OCI-LY3 (cell line): ENCODE data around the gene COX6B2.

Experiments
- H2AFZ ChIP-seq: fragments of 200-600, 300-600 bp; shearing (Covaris generic); 2 replicates; pipeline ENCODE4 v1.6.0; 2014; ENCODE audit warnings: antibody characterized with exemption, low read depth, low read length
- H3K27ac ChIP-seq: fragments of 200-600, 300-600 bp; sonication (generic); 2 replicates; pipeline ENCODE4 v1.5.1; 2014; ENCODE audit warnings: mild to moderate bottlenecking, low read length, moderate library complexity, mixed read lengths
- H3K27me3 ChIP-seq: fragments of 200-600, 300-600 bp; sonication (generic); 2 replicates; pipeline ENCODE4 v1.6.1; 2014; ENCODE audit warnings: low read depth, low read length, mixed read lengths
- H3K36me3 ChIP-seq: fragments of 200-600, 300-600 bp; sonication (generic); replicated peaks from 2 replicates; pipeline ENCODE3; 2014; ENCODE audit warnings: low read depth, low read length, mixed read lengths
- H3K4me1 ChIP-seq: fragments of 300-600, 200-600 bp; sonication (generic); 2 replicates; pipeline ENCODE4 v1.6.1; 2014; ENCODE audit warnings: low read length, mixed read lengths
- H3K4me2 ChIP-seq: fragments of 200-600, 300-600 bp; sonication (generic); 2 replicates; pipeline ENCODE4 v1.6.1; 2014; ENCODE audit warnings: low read length, mixed read lengths
- H3K4me3 ChIP-seq: fragments of 300-600, 200-600 bp; sonication (generic); 2 replicates; pipeline ENCODE4 v1.5.1; 2014; ENCODE audit warnings: antibody characterized with exemption, mild to moderate bottlenecking, low read length, moderate library complexity
- H3K79me2 ChIP-seq: fragments of 300-600, 200-600 bp; shearing (Covaris generic); 2 replicates; pipeline ENCODE4 v1.6.1; 2014; ENCODE audit warnings: mild to moderate bottlenecking, low read length, mixed read lengths
- H3K9ac ChIP-seq: fragments of 300-600, 200-600 bp; shearing (Covaris generic); 2 replicates; pipeline ENCODE4 v1.6.0; 2014; ENCODE audit warnings: mild to moderate bottlenecking, low read length, moderate library complexity
- H3K9me3 ChIP-seq: fragments of 200-600, 300-600 bp; shearing (Covaris generic); 2 replicates; pipeline ENCODE4 v1.6.1; 2014; ENCODE audit warnings: low read length, mixed read lengths; ENCODE audit not compliant: insufficient read depth
- H4K20me1 ChIP-seq: fragments of 200-600, 300-600 bp; sonication (generic); 2 replicates; pipeline ENCODE4 v1.6.1; 2016; ENCODE audit warnings: low read length, mixed read lengths; ENCODE audit not compliant: insufficient read depth
- CTCF ChIP-seq: fragments of 200-600, 300-600 bp; sonication (generic); IDR thresholded peaks from 2 replicates; pipeline ENCODE4 v1.5.1; 2014; ENCODE audit warnings: antibody characterized with exemption, low read length, low read depth
- EZH2phosphoT487 ChIP-seq: fragments of 200-600 bp; shearing (Covaris generic); IDR thresholded peaks from 2 replicates; pipeline ENCODE4 v1.6.1; 2018; ENCODE audit warnings: antibody characterized with exemption, mixed run types, low read depth

The COX6B2 gene

GRCh38 chr19:55362174-55362989, 7.9 kb upstream of the COX6B2 start:
- Histone ChIP-seq H3K4me3 (no peak overlapping the region), H3K4me2 (no peak overlapping the region), H3K36me3 (no peaks in the 10 kb centered on the region), H3K27me3 (peaks cover 2% of the 10 kb centered on the region; the same call in 1 of the 2 replicates), H3K9me3 (no peaks in the 10 kb centered on the region), H3K9ac (no peak overlapping the region), H2AFZ (no peak overlapping the region), H3K79me2 (no peaks in the 10 kb centered on the region), H3K4me1 (no peaks in the 10 kb centered on the region), H4K20me1 (no peaks in the 10 kb centered on the region), H3K27ac (no peak overlapping the region)
- TF ChIP-seq CTCF (no peak), EZH2phosphoT487 (no peak)

- no peak overlapping the region for H3K4me3 ChIP-seq
- H3K9me3 ChIP-seq: no peaks in the 10 kb centered on the region
- no peaks in the 10 kb centered on the region for H3K4me1 ChIP-seq
- no peak overlapping the region for H3K27ac ChIP-seq
- H3K36me3 ChIP-seq: no peaks in the 10 kb centered on the region
- H4K20me1 ChIP-seq: no peaks in the 10 kb centered on the region
- no peaks in the 10 kb centered on the region for H3K79me2 ChIP-seq
- H3K27me3 ChIP-seq: peaks cover 5% of the 10 kb centered on the region; the same call in 1 of the 2 replicates
- no peak overlapping the region for H3K4me2 ChIP-seq
- H2AFZ ChIP-seq: no peak overlapping the region
- TF ChIP-seq EZH2phosphoT487 (no peak), CTCF (no peak)
- H3K9ac ChIP-seq: no peak overlapping the region
These were observed 6.4 kb upstream of the COX6B2 start for GRCh38 chr19:55360902-55361301.

- Histone ChIP-seq H4K20me1 (no peaks in the 10 kb centered on the region), H3K4me1 (no peaks in the 10 kb centered on the region), H2AFZ (no peak overlapping the region), H3K9me3 (no peaks in the 10 kb centered on the region), H3K4me2 (no peak overlapping the region), H3K36me3 (no peaks in the 10 kb centered on the region), H3K79me2 (no peaks in the 10 kb centered on the region), H3K27ac (no peak overlapping the region), H3K4me3 (no peak overlapping the region), H3K9ac (no peak overlapping the region), H3K27me3 (peaks cover 5% of the 10 kb centered on the region; the same call in 1 of the 2 replicates)
- TF ChIP-seq EZH2phosphoT487 (no peak), CTCF (no peak)
These were observed 4.7 kb upstream of the COX6B2 start for GRCh38 chr19:55358943-55359908.

GRCh38 chr19:55358493-55358892, 4.0 kb upstream of the COX6B2 start:
- Histone ChIP-seq H3K4me1 (no peaks in the 10 kb centered on the region), H3K9me3 (no peaks in the 10 kb centered on the region), H3K36me3 (no peaks in the 10 kb centered on the region), H2AFZ (no peak overlapping the region), H3K27ac (no peak overlapping the region), H3K27me3 (peaks cover 5% of the 10 kb centered on the region; the same call in 1 of the 2 replicates), H3K79me2 (no peaks in the 10 kb centered on the region), H3K4me3 (no peak overlapping the region), H4K20me1 (no peaks in the 10 kb centered on the region), H3K4me2 (no peak overlapping the region), H3K9ac (no peak overlapping the region)
- TF ChIP-seq EZH2phosphoT487 (no peak), CTCF (no peak)
